Measurements from ENCODE around the gene GCNT2.

DNA sequence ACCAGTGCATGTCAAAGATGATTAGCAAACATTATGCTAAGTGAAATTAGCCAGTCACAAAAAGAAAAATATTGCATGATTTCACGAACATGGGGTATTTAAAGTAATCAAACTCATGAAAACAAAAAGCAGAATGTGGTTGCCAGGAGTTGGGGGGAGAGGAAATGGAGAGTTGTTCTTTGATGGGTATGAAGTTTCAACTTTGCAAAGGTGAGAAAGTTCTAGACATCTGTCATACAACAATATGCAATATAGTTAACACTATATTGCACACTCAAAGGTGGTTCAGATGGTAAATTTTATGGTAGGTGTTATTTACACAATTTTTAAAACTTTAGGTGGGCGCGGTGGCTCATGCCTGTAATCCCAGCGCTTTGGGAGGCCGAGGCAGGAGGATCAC, 13.4 kb upstream of the GCNT2 start:
- no peak for TF ChIP-seq POLR2A (IDR thresholded peaks at IDR 0.05)
- TF ChIP-seq, protein P1, sequence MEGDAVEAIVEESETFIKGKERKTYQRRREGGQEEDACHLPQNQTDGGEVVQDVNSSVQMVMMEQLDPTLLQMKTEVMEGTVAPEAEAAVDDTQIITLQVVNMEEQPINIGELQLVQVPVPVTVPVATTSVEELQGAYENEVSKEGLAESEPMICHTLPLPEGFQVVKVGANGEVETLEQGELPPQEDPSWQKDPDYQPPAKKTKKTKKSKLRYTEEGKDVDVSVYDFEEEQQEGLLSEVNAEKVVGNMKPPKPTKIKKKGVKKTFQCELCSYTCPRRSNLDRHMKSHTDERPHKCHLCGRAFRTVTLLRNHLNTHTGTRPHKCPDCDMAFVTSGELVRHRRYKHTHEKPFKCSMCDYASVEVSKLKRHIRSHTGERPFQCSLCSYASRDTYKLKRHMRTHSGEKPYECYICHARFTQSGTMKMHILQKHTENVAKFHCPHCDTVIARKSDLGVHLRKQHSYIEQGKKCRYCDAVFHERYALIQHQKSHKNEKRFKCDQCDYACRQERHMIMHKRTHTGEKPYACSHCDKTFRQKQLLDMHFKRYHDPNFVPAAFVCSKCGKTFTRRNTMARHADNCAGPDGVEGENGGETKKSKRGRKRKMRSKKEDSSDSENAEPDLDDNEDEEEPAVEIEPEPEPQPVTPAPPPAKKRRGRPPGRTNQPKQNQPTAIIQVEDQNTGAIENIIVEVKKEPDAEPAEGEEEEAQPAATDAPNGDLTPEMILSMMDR (IDR thresholded peaks at IDR 0.05 in 4 of 5, conservative IDR thresholded peaks at IDR 0.05 in 1 of 5), result no peak

Measured in gastrocnemius medialis (tissue), 4 donors.